NK-92 (cell line): ENCODE results near the gene ACTR1A.

ENCODE experiments used
- DNase-seq: peaks from one replicate; lab custom pipeline; 2025; ENCODE audit not compliant: unreplicated experiment; lab: John Stamatoyannopoulos, UW

Gene ACTR1A

GRCh38 chr10:102431452-102432124 is 70.9 kb downstream of the ACTR1A start:
- no peak for DNase-seq

GRCh38 chr10:102429468-102429867 is 73.0 kb downstream of the ACTR1A start:
- no peak for DNase-seq
